ENCODE measurements around the gene OR4D2. TPM values are rescaled to one million over a fixed set of nuclear protein-coding genes. Genes with fewer than 3 reads are reported as not detected.

The OR4D2 gene
- total RNA-seq, 2 donors from 2014 or later: not detected

GRCh38 chr17:58156839-58157803 lies 9.7 kb upstream of the OR4D2 start:
- ATAC-seq (ENCODE audit: insufficient number of reproducible peaks, low FRiP score, low read depth) (no peak), DNase-seq (ENCODE audit: low spot score) (no peak)
- TF ChIP-seq CTCF (IDR thresholded peaks at IDR 0.05): no peak
- H3K36me3 ChIP-seq: no peaks in the 10 kb centered on the region
- no peaks in the 10 kb centered on the region for H3K9me3 ChIP-seq
- H3K27me3 ChIP-seq (replicated peaks; ENCODE audit: insufficient read depth): no peaks in the 10 kb centered on the region
- H3K4me3 ChIP-seq: peak overlapping the region; percentile 64
- H3K4me1 ChIP-seq (ENCODE audit: control insufficient read depth in 1 of 2, low read depth in 2 of 2): no peaks in the 10 kb centered on the region
- H3K27ac ChIP-seq: no peak overlapping the region

GRCh38 chr17:58158181-58158580 lies 8.6 kb upstream of the OR4D2 start:
- DNase-seq (ENCODE audit: low spot score) (no peak), ATAC-seq (ENCODE audit: insufficient number of reproducible peaks, low FRiP score, low read depth) (no peak)
- Histone ChIP-seq H3K36me3 (no peaks in the 10 kb centered on the region), H3K27me3 (replicated peaks; ENCODE audit: insufficient read depth) (peaks cover 3% of the 10 kb centered on the region), H3K27ac (no peak overlapping the region), H3K4me1 (ENCODE audit: control insufficient read depth in 1 of 2, low read depth in 2 of 2) (no peaks in the 10 kb centered on the region), H3K9me3 (no peaks in the 10 kb centered on the region), H3K4me3 (no peak overlapping the region)
- no peak for TF ChIP-seq CTCF (IDR thresholded peaks at IDR 0.05)

- Histone ChIP-seq H3K27ac (no peak overlapping the region), H3K4me1 (ENCODE audit: control insufficient read depth in 1 of 2, low read depth in 2 of 2) (no peaks in the 10 kb centered on the region), H3K27me3 (replicated peaks; ENCODE audit: insufficient read depth) (peaks cover 3% of the 10 kb centered on the region), H3K9me3 (no peaks in the 10 kb centered on the region), H3K36me3 (no peaks in the 10 kb centered on the region), H3K4me3 (no peak overlapping the region)
- ATAC-seq (ENCODE audit: insufficient number of reproducible peaks, low FRiP score, low read depth) (no peak), DNase-seq (ENCODE audit: low spot score) (no peak)
- TF ChIP-seq CTCF (IDR thresholded peaks at IDR 0.05): no peak
Measured at GRCh38 chr17:58161566-58161965, 5.2 kb upstream of the OR4D2 start.

GRCh38 chr17:58165981-58166380 lies 801 bp upstream of the OR4D2 start:
- TF ChIP-seq CTCF (IDR thresholded peaks at IDR 0.05): no peak
- no peaks in the 10 kb centered on the region for H3K36me3 ChIP-seq
- peaks cover 3% of the 10 kb centered on the region for H3K27me3 ChIP-seq (replicated peaks; ENCODE audit: insufficient read depth)
- H3K4me1 ChIP-seq (ENCODE audit: control insufficient read depth in 1 of 2, low read depth in 2 of 2): no peaks in the 10 kb centered on the region
- no peak overlapping the region for H3K27ac ChIP-seq
- DNase-seq (ENCODE audit: low spot score) (no peak), ATAC-seq (ENCODE audit: insufficient number of reproducible peaks, low FRiP score, low read depth) (no peak)
- H3K4me3 ChIP-seq: no peak overlapping the region
- no peaks in the 10 kb centered on the region for H3K9me3 ChIP-seq

- Histone ChIP-seq H3K36me3 (no peaks in the 10 kb centered on the region), H3K27me3 (replicated peaks; ENCODE audit: insufficient read depth) (no peaks in the 10 kb centered on the region), H3K27ac (no peak overlapping the region), H3K9me3 (no peaks in the 10 kb centered on the region), H3K4me3 (no peak overlapping the region), H3K4me1 (ENCODE audit: control insufficient read depth in 1 of 2, low read depth in 2 of 2) (no peaks in the 10 kb centered on the region)
- DNase-seq (ENCODE audit: low spot score) (no peak), ATAC-seq (ENCODE audit: insufficient number of reproducible peaks, low FRiP score, low read depth) (no peak)
- TF ChIP-seq CTCF (IDR thresholded peaks at IDR 0.05): no peak
Measured at GRCh38 chr17:58170622-58171021, 3.8 kb downstream of the OR4D2 start.
